Activated CD4-positive, alpha-beta T cell treated with anti-CD3 and anti-CD28 coated beads, Interleukin-2, amount 50 U/mL, for 24 hours (primary cell): ENCODE data around the gene ARID1B.
"Not testable (repeated sequence)": the region's sequence is repeated elsewhere in the genome, so short reads cannot be mapped to it uniquely, and the experiment has no call there.

Experiments
- DNase-seq, 2 donors: peaks; one replicate each; pipeline ENCODE4 v3.0.0-alpha.2; 2020; ENCODE audit warnings: low read depth in 1 of 2, low spot score in 1 of 2

The ARID1B gene

GRCh38 chr6:157121897-157122296 is 344.7 kb downstream of the ARID1B start:
- no peak for DNase-seq

- DNase-seq: no peak
Observed at GRCh38 chr6:157123234-157123633, 346.1 kb downstream of the ARID1B start.

- no peak for DNase-seq
Observed at GRCh38 chr6:157124485-157125254, 347.5 kb downstream of the ARID1B start.

- DNase-seq: no peak
Observed at GRCh38 chr6:157125531-157125930, 348.4 kb downstream of the ARID1B start.

GRCh38 chr6:157126183-157127098 is 349.3 kb downstream of the ARID1B start:
- no peak for DNase-seq

- no peak for DNase-seq
Observed at GRCh38 chr6:157128235-157128775, 351.1 kb downstream of the ARID1B start.

- no peak for DNase-seq
Observed at GRCh38 chr6:157131250-157131649, 354.1 kb downstream of the ARID1B start.

- DNase-seq: no peak
Observed at GRCh38 chr6:157133856-157134255, 356.7 kb downstream of the ARID1B start.

GRCh38 chr6:157134402-157135047 is 357.3 kb downstream of the ARID1B start:
- DNase-seq: no peak

GRCh38 chr6:157135691-157136090 is 358.5 kb downstream of the ARID1B start:
- DNase-seq: no peak

GRCh38 chr6:157137501-157137900 is 360.3 kb downstream of the ARID1B start:
- DNase-seq: no peak

- no peak for DNase-seq
Observed at GRCh38 chr6:157139054-157139708, 362.0 kb downstream of the ARID1B start.

GRCh38 chr6:157143171-157143889 is 366.2 kb downstream of the ARID1B start:
- DNase-seq: no peak

- no peak for DNase-seq
Observed at GRCh38 chr6:157143890-157144798, 367.0 kb downstream of the ARID1B start.

- no peak for DNase-seq
Observed at GRCh38 chr6:157144859-157145568, 367.8 kb downstream of the ARID1B start.

GRCh38 chr6:157145656-157146285 is 368.6 kb downstream of the ARID1B start:
- DNase-seq: no peak

GRCh38 chr6:157147054-157148026 is 370.2 kb downstream of the ARID1B start:
- not testable (repeated sequence) for DNase-seq
